Measurements from ENCODE around the gene CELF2.

The CELF2 gene

GRCh38 chr10:11023009-11023953, 5.6 kb downstream of the CELF2 start:
- no peak for DNase-seq (ENCODE audit: low spot score)

GRCh38 chr10:11024596-11024995, 6.9 kb downstream of the CELF2 start:
- no peak for DNase-seq (ENCODE audit: low spot score)

- DNase-seq (ENCODE audit: low spot score) = no peak
Measured at GRCh38 chr10:11025978-11026377, 8.3 kb downstream of the CELF2 start.

GRCh38 chr10:11026773-11027172, 9.1 kb downstream of the CELF2 start:
- no peak for DNase-seq (ENCODE audit: low spot score)

GRCh38 chr10:11034762-11035161, 17.1 kb downstream of the CELF2 start:
- DNase-seq (ENCODE audit: low spot score) = no peak

- no peak for DNase-seq (ENCODE audit: low spot score)
Measured at GRCh38 chr10:11035301-11035991, 17.8 kb downstream of the CELF2 start.

GRCh38 chr10:11036424-11037011, 18.8 kb downstream of the CELF2 start:
- DNase-seq (ENCODE audit: low spot score) = no peak

- DNase-seq (ENCODE audit: low spot score) = no peak
Measured at GRCh38 chr10:11037991-11038390, 20.3 kb downstream of the CELF2 start.

GRCh38 chr10:11042357-11042756, 24.7 kb downstream of the CELF2 start:
- DNase-seq (ENCODE audit: low spot score) = no peak

GRCh38 chr10:11043039-11043438, 25.4 kb downstream of the CELF2 start:
- no peak for DNase-seq (ENCODE audit: low spot score)

GRCh38 chr10:11043446-11044127, 25.9 kb downstream of the CELF2 start:
- no peak for DNase-seq (ENCODE audit: low spot score)

- DNase-seq (ENCODE audit: low spot score) = no peak
Measured at GRCh38 chr10:11045487-11045886, 27.8 kb downstream of the CELF2 start.

- DNase-seq (ENCODE audit: low spot score) = no peak
Measured at GRCh38 chr10:11045995-11046775, 28.5 kb downstream of the CELF2 start.

- DNase-seq (ENCODE audit: low spot score) = no peak
Measured at GRCh38 chr10:11046776-11047160, 29.1 kb downstream of the CELF2 start.

- DNase-seq (ENCODE audit: low spot score) = no peak
Measured at GRCh38 chr10:11048707-11049278, 31.1 kb downstream of the CELF2 start.

GRCh38 chr10:11049806-11050205, 32.1 kb downstream of the CELF2 start:
- DNase-seq (ENCODE audit: low spot score) = no peak

GRCh38 chr10:11050301-11051287, 32.9 kb downstream of the CELF2 start:
- no peak for DNase-seq (ENCODE audit: low spot score)

- DNase-seq (ENCODE audit: low spot score) = no peak
Measured at GRCh38 chr10:11057018-11057417, 39.3 kb downstream of the CELF2 start.

GRCh38 chr10:11057448-11057847, 39.8 kb downstream of the CELF2 start:
- DNase-seq (ENCODE audit: low spot score) = no peak

- no peak for DNase-seq (ENCODE audit: low spot score)
Measured at GRCh38 chr10:11057994-11058393, 40.3 kb downstream of the CELF2 start.

Measured in CD4-positive, alpha-beta T cell treated with Interleukin-15 for 4 hours (primary cell).